Measurements from ENCODE around the gene TNK2. TPM values are rescaled to one million over a fixed set of nuclear protein-coding genes. Genes with fewer than 3 reads are reported as not detected.

The TNK2 gene
- total RNA-seq, 1 experiment from 2014 or later, result 18.2 TPM

DNA sequence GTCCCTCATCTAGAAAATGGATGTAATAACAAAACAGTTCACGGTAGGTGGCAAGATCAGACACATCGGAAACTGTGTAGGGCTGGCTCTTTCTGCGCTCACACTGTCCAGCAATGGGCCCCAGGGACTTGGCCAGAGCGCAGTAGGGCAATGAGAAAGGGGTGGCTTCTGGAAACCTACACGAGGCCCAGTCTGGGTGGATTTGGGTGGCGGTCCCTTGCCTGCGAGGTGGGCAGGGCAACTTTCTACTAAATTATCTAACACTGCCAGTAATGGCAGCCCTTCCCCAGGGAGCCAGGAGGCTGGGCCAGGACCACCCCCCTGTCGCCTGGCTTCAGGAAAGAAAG is 2.1 kb upstream of the TNK2 start:
- ChIA-PET CTCF (no interaction called here), POLR2A (ENCODE audit: low non-redundant PET) (no interaction called here)
- Histone ChIP-seq H3K36me3 (ENCODE audit: insufficient read depth, low read length, poor library complexity, severe bottlenecking) (no peaks in the 10 kb centered on the region), H3K4me1 (ENCODE audit: insufficient read depth, low read length, poor library complexity, severe bottlenecking) (peaks cover 34% of the 10 kb centered on the region), H3K27me3 (replicated peaks; ENCODE audit: insufficient read depth, low read depth, low read length, poor library complexity) (no peaks in the 10 kb centered on the region), H3K4me3 (ENCODE audit: low read depth, low read length, poor library complexity, severe bottlenecking) (no peak overlapping the region), H3K9me3 (ENCODE audit: low read depth, low read length, poor library complexity, severe bottlenecking) (no peaks in the 10 kb centered on the region), H3K27ac (ENCODE audit: low read depth, low read length, poor library complexity, severe bottlenecking) (no peak overlapping the region)
- intact Hi-C loops (cut with micrococcal nuclease; ENCODE audit: unreplicated experiment), result no loop called here
- BruUV-seq (replicated peaks), result no TSS peak
- DNase-seq (ENCODE audit: low spot score), result no peak
- TF ChIP-seq, protein P1, sequence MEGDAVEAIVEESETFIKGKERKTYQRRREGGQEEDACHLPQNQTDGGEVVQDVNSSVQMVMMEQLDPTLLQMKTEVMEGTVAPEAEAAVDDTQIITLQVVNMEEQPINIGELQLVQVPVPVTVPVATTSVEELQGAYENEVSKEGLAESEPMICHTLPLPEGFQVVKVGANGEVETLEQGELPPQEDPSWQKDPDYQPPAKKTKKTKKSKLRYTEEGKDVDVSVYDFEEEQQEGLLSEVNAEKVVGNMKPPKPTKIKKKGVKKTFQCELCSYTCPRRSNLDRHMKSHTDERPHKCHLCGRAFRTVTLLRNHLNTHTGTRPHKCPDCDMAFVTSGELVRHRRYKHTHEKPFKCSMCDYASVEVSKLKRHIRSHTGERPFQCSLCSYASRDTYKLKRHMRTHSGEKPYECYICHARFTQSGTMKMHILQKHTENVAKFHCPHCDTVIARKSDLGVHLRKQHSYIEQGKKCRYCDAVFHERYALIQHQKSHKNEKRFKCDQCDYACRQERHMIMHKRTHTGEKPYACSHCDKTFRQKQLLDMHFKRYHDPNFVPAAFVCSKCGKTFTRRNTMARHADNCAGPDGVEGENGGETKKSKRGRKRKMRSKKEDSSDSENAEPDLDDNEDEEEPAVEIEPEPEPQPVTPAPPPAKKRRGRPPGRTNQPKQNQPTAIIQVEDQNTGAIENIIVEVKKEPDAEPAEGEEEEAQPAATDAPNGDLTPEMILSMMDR (conservative IDR thresholded peaks at IDR 0.05; ENCODE audit: low read depth, low read length), result no peak
- no peak for TF ChIP-seq EZH2 (IDR thresholded peaks at IDR 0.05; ENCODE audit: borderline replicate concordance, low read depth, low read length, poor library complexity, severe bottlenecking)

DNA sequence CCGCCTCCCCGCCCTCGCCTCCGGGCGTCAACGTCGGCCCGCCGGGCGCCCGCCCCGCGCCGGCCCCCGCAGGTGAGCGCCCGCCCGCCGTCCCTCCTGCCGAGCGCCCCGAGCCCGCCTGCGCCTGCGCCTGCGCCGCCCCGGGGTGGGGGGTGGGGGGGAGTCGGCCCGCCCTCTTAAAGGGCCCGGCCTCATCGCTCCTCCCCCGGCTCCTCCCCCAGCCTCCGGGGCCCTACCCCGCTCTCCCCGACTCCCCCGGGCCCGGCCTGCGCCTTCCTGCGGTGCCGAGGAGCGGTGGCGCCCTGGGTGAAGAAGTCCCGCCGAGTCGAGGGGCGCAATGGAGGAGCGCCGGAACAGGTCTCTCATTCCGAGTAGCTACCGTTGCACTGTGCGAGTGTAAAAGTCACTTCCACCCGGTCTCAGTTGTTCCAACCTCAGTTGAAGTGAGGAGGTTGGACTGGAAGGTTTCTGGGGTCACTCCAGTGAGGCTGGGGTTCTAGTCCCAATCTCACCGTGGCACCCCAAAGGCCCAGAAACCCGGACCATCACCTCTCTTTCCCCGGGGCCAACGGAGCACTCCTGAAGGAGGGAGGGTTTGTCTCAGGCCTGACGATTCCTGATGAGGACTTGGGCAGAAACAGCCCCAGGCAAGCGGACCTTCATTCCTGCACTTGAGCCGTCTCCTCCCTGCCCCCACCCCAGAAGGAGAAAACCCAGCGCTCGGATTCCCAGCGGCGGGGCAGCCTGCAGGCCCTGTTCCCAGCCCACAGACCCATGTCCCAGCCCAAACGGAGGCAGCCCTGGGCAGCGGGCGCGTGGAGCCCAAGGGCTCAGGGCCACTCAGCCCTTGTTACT is 1.5 kb upstream of the TNK2 start:
- POLR2A ChIA-PET (ENCODE audit: low non-redundant PET), result no interaction called here
- CTCF ChIA-PET, result interaction anchor here (0.5 to 0.6 kb wide), 2 partner anchors 15 to 55 kb away, joined by 4 to 6 read pairs; no protein-coding TSS in a partner anchor
- H3K4me1 ChIP-seq (ENCODE audit: insufficient read depth, low read length, poor library complexity, severe bottlenecking), result peaks cover 33% of the 10 kb centered on the region
- no TSS peak for BruUV-seq (replicated peaks)
- H3K4me3 ChIP-seq (ENCODE audit: low read depth, low read length, poor library complexity, severe bottlenecking), result peak overlapping the region; percentile 45
- TF ChIP-seq, protein P1 (conservative IDR thresholded peaks at IDR 0.05; ENCODE audit: low read depth, low read length), result no peak
- TF ChIP-seq EZH2 (IDR thresholded peaks at IDR 0.05; ENCODE audit: borderline replicate concordance, low read depth, low read length, poor library complexity, severe bottlenecking), result no peak
- H3K9me3 ChIP-seq (ENCODE audit: low read depth, low read length, poor library complexity, severe bottlenecking), result no peaks in the 10 kb centered on the region
- DNase-seq (ENCODE audit: low spot score), result peak; percentile 80
- no peaks in the 10 kb centered on the region for H3K27me3 ChIP-seq (replicated peaks; ENCODE audit: insufficient read depth, low read depth, low read length, poor library complexity)
- H3K27ac ChIP-seq (ENCODE audit: low read depth, low read length, poor library complexity, severe bottlenecking), result peak overlapping the region; percentile 24
- intact Hi-C loops (cut with micrococcal nuclease; ENCODE audit: unreplicated experiment), result no loop called here
- H3K36me3 ChIP-seq (ENCODE audit: insufficient read depth, low read length, poor library complexity, severe bottlenecking), result no peaks in the 10 kb centered on the region

DNA sequence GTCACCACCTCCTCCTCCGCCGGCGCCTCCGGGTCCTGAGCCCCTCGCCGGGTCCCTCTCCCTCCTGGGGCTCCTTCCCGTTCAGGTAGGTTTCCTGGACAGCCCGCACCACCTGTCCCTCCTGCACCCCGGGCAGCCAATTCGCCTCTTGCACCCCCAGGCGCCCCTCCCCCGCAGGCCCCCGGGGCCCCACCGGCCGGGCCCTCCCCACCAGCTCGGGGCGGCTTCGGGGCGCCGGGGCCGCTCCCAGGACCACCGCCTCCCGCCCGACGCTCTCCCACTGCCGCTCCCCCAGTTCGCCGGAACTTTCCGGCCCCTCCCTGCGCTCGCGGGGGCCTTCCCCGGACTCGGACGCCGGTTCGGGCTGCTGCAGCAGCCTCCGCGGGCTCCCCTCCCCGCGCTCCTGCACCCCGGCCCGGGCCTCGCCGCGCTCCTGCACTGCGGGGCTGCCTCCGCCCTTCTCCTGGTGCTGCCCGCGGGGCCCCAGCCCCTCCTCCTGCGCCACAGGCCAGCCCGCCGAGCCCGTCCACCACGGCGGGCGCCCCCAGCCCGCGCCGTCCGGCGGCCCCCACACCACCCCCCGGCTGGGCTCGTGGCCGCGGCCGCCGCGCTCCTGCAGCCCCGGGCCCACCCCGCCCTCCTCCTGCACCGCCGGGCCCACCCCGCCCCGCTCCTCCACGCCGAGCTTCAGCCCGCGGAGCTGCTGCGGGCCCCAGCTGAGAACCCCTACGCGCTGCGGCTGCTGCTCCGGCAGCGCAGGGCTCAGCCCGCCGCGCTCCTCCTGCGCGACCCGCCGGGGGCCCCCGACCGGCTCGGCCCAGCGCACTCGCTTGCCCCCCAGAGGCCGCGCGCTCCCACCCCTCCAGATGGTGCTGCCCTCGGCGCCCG is 587 bp upstream of the TNK2 start:
- no peak for TF ChIP-seq EZH2 (IDR thresholded peaks at IDR 0.05; ENCODE audit: borderline replicate concordance, low read depth, low read length, poor library complexity, severe bottlenecking)
- no peaks in the 10 kb centered on the region for H3K36me3 ChIP-seq (ENCODE audit: insufficient read depth, low read length, poor library complexity, severe bottlenecking)
- ChIA-PET POLR2A (ENCODE audit: low non-redundant PET) (no interaction called here), CTCF (interaction anchor here (0.5 to 0.6 kb wide), 2 partner anchors 14 to 54 kb away, joined by 4 to 6 read pairs; no protein-coding TSS in a partner anchor)
- no peaks in the 10 kb centered on the region for H3K27me3 ChIP-seq (replicated peaks; ENCODE audit: insufficient read depth, low read depth, low read length, poor library complexity)
- intact Hi-C loops (cut with micrococcal nuclease; ENCODE audit: unreplicated experiment), result no loop called here
- DNase-seq (ENCODE audit: low spot score), result peak; percentile 48
- H3K4me1 ChIP-seq (ENCODE audit: insufficient read depth, low read length, poor library complexity, severe bottlenecking), result peaks cover 27% of the 10 kb centered on the region
- BruUV-seq (replicated peaks), result no TSS peak
- no peaks in the 10 kb centered on the region for H3K9me3 ChIP-seq (ENCODE audit: low read depth, low read length, poor library complexity, severe bottlenecking)
- no peak overlapping the region for H3K27ac ChIP-seq (ENCODE audit: low read depth, low read length, poor library complexity, severe bottlenecking)
- peak overlapping the region; percentile 62 for H3K4me3 ChIP-seq (ENCODE audit: low read depth, low read length, poor library complexity, severe bottlenecking)

Measured in A673 (cell line).